Measurements from ENCODE around the gene ETHE1. TPM values are rescaled to one million over a fixed set of nuclear protein-coding genes. Genes with fewer than 3 reads are reported as not detected.

ETHE1 gene
- total RNA-seq, 1 donor from 2014 or later = 16.0 TPM

- Mint-ChIP-seq H3K9me3 (ENCODE audit: unreplicated experiment) (peaks cover 7% of the 10 kb centered on the region), H3K4me1 (ENCODE audit: low read depth, unreplicated experiment) (peaks cover 9% of the 10 kb centered on the region), H3K27me3 (ENCODE audit: unreplicated experiment) (peaks cover 6% of the 10 kb centered on the region), H3K27ac (ENCODE audit: unreplicated experiment) (no peak overlapping the region), H3K4me3 (ENCODE audit: unreplicated experiment) (no peak overlapping the region), H3K36me3 (ENCODE audit: unreplicated experiment) (no peaks in the 10 kb centered on the region)
- TF ChIP-seq, protein P1, sequence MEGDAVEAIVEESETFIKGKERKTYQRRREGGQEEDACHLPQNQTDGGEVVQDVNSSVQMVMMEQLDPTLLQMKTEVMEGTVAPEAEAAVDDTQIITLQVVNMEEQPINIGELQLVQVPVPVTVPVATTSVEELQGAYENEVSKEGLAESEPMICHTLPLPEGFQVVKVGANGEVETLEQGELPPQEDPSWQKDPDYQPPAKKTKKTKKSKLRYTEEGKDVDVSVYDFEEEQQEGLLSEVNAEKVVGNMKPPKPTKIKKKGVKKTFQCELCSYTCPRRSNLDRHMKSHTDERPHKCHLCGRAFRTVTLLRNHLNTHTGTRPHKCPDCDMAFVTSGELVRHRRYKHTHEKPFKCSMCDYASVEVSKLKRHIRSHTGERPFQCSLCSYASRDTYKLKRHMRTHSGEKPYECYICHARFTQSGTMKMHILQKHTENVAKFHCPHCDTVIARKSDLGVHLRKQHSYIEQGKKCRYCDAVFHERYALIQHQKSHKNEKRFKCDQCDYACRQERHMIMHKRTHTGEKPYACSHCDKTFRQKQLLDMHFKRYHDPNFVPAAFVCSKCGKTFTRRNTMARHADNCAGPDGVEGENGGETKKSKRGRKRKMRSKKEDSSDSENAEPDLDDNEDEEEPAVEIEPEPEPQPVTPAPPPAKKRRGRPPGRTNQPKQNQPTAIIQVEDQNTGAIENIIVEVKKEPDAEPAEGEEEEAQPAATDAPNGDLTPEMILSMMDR (IDR thresholded peaks at IDR 0.05; ENCODE audit: partially characterized antibody, unreplicated experiment) = no peak
- no peak for DNase-seq
These were observed 19.0 kb upstream of the ETHE1 start for GRCh38 chr19:43545981-43546380.

- no peak overlapping the region for H3K27ac Mint-ChIP-seq (ENCODE audit: unreplicated experiment)
- H3K9me3 Mint-ChIP-seq (ENCODE audit: unreplicated experiment) = peaks cover 7% of the 10 kb centered on the region
- H3K4me1 Mint-ChIP-seq (ENCODE audit: low read depth, unreplicated experiment) = peaks cover 6% of the 10 kb centered on the region
- no peak for DNase-seq
- TF ChIP-seq, protein P1 (IDR thresholded peaks at IDR 0.05; ENCODE audit: partially characterized antibody, unreplicated experiment) = no peak
- peak overlapping the region; percentile 12 for H3K4me3 Mint-ChIP-seq (ENCODE audit: unreplicated experiment)
- peaks cover 2% of the 10 kb centered on the region for H3K36me3 Mint-ChIP-seq (ENCODE audit: unreplicated experiment)
- H3K27me3 Mint-ChIP-seq (ENCODE audit: unreplicated experiment) = peaks cover 5% of the 10 kb centered on the region
These were observed 18.3 kb upstream of the ETHE1 start for GRCh38 chr19:43545276-43545675.

DNA sequence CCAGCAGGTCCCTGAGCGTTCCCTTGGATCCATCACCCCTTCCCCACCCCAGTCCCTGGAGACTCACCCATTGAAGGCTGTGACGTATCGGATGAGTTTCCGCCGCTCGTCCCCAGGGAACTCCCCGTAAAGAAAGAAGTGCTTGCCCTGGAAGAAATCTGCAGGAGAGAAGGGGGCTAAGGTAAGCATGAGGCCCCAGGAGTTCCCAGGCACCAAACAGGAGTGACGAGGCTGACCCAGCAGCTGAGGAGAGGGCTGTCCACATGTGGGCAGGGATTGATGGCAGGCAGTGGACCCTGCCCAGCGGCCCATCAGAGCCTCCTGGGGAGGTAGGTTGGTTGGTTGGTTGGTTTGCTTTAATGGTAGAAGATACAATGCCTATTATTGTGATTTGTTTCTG is 17.1 kb upstream of the ETHE1 start:
- H3K36me3 Mint-ChIP-seq (ENCODE audit: unreplicated experiment) = peaks cover 11% of the 10 kb centered on the region
- H3K9me3 Mint-ChIP-seq (ENCODE audit: unreplicated experiment) = peaks cover 9% of the 10 kb centered on the region
- no peak overlapping the region for H3K4me3 Mint-ChIP-seq (ENCODE audit: unreplicated experiment)
- H3K27me3 Mint-ChIP-seq (ENCODE audit: unreplicated experiment) = peaks cover 8% of the 10 kb centered on the region
- DNase-seq = no peak
- TF ChIP-seq, protein P1 (IDR thresholded peaks at IDR 0.05; ENCODE audit: partially characterized antibody, unreplicated experiment) = no peak
- H3K27ac Mint-ChIP-seq (ENCODE audit: unreplicated experiment) = no peak overlapping the region
- H3K4me1 Mint-ChIP-seq (ENCODE audit: low read depth, unreplicated experiment) = peaks cover 2% of the 10 kb centered on the region

GRCh38 chr19:43541920-43542650 is 15.1 kb upstream of the ETHE1 start:
- no peak overlapping the region for H3K27ac Mint-ChIP-seq (ENCODE audit: unreplicated experiment)
- H3K4me1 Mint-ChIP-seq (ENCODE audit: low read depth, unreplicated experiment) = no peaks in the 10 kb centered on the region
- DNase-seq = no peak
- H3K27me3 Mint-ChIP-seq (ENCODE audit: unreplicated experiment) = peaks cover 3% of the 10 kb centered on the region
- no peak overlapping the region for H3K4me3 Mint-ChIP-seq (ENCODE audit: unreplicated experiment)
- H3K36me3 Mint-ChIP-seq (ENCODE audit: unreplicated experiment) = peaks cover 21% of the 10 kb centered on the region
- TF ChIP-seq, protein P1 (IDR thresholded peaks at IDR 0.05; ENCODE audit: partially characterized antibody, unreplicated experiment) = no peak
- H3K9me3 Mint-ChIP-seq (ENCODE audit: unreplicated experiment) = peaks cover 7% of the 10 kb centered on the region

- Mint-ChIP-seq H3K36me3 (ENCODE audit: unreplicated experiment) (peaks cover 21% of the 10 kb centered on the region), H3K9me3 (ENCODE audit: unreplicated experiment) (peaks cover 9% of the 10 kb centered on the region), H3K4me1 (ENCODE audit: low read depth, unreplicated experiment) (peaks cover 6% of the 10 kb centered on the region), H3K27me3 (ENCODE audit: unreplicated experiment) (peaks cover 3% of the 10 kb centered on the region), H3K27ac (ENCODE audit: unreplicated experiment) (no peak overlapping the region), H3K4me3 (ENCODE audit: unreplicated experiment) (no peak overlapping the region)
- no peak for DNase-seq
- TF ChIP-seq, protein P1 (IDR thresholded peaks at IDR 0.05; ENCODE audit: partially characterized antibody, unreplicated experiment) = no peak
These were observed 13.4 kb upstream of the ETHE1 start for GRCh38 chr19:43540381-43540780.

Measured in glutamatergic neuron (in vitro differentiated cells).